Measurements from ENCODE around the gene CEP350. TPM values are rescaled to one million over a fixed set of nuclear protein-coding genes. Genes with fewer than 3 reads are reported as not detected.

The CEP350 gene
- total RNA-seq, 1 donor from 2014 or later = 48.7 TPM

GRCh38 chr1:180062452-180062971, 107.9 kb downstream of the CEP350 start:
- no peak for DNase-seq (ENCODE audit: low spot score, unreplicated experiment)
- H3K27me3 Mint-ChIP-seq = no peaks in the 10 kb centered on the region
- no peaks in the 10 kb centered on the region for H3K9me3 Mint-ChIP-seq (ENCODE audit: low read depth)
- H3K4me3 Mint-ChIP-seq (ENCODE audit: low read depth) = no peak overlapping the region
- peaks cover 18% of the 10 kb centered on the region for H3K36me3 Mint-ChIP-seq (ENCODE audit: insufficient read depth)
- no peak for TF ChIP-seq CTCF (IDR thresholded peaks at IDR 0.05; ENCODE audit: unreplicated experiment)
- no peaks in the 10 kb centered on the region for H3K4me1 Mint-ChIP-seq (ENCODE audit: low read depth)
- H3K27ac Mint-ChIP-seq = no peak overlapping the region

GRCh38 chr1:180065408-180065807, 110.8 kb downstream of the CEP350 start:
- Mint-ChIP-seq H3K27ac (no peak overlapping the region), H3K36me3 (ENCODE audit: insufficient read depth) (peaks cover 24% of the 10 kb centered on the region), H3K4me3 (ENCODE audit: low read depth) (no peak overlapping the region), H3K4me1 (ENCODE audit: low read depth) (no peaks in the 10 kb centered on the region), H3K27me3 (no peaks in the 10 kb centered on the region), H3K9me3 (ENCODE audit: low read depth) (no peaks in the 10 kb centered on the region)
- no peak for TF ChIP-seq CTCF (IDR thresholded peaks at IDR 0.05; ENCODE audit: unreplicated experiment)
- DNase-seq (ENCODE audit: low spot score, unreplicated experiment) = no peak

- DNase-seq (ENCODE audit: low spot score, unreplicated experiment) = no peak
- Mint-ChIP-seq H3K9me3 (ENCODE audit: low read depth) (no peaks in the 10 kb centered on the region), H3K27ac (no peak overlapping the region), H3K36me3 (ENCODE audit: insufficient read depth) (peaks cover 26% of the 10 kb centered on the region), H3K4me1 (ENCODE audit: low read depth) (no peaks in the 10 kb centered on the region), H3K4me3 (ENCODE audit: low read depth) (no peak overlapping the region), H3K27me3 (no peaks in the 10 kb centered on the region)
- no peak for TF ChIP-seq CTCF (IDR thresholded peaks at IDR 0.05; ENCODE audit: unreplicated experiment)
Measured at GRCh38 chr1:180066150-180066549, 111.5 kb downstream of the CEP350 start.

- no peak for TF ChIP-seq CTCF (IDR thresholded peaks at IDR 0.05; ENCODE audit: unreplicated experiment)
- Mint-ChIP-seq H3K36me3 (ENCODE audit: insufficient read depth) (peaks cover 21% of the 10 kb centered on the region), H3K4me3 (ENCODE audit: low read depth) (no peak overlapping the region), H3K4me1 (ENCODE audit: low read depth) (peaks cover 5% of the 10 kb centered on the region), H3K9me3 (ENCODE audit: low read depth) (no peaks in the 10 kb centered on the region), H3K27ac (no peak overlapping the region), H3K27me3 (no peaks in the 10 kb centered on the region)
- no peak for DNase-seq (ENCODE audit: low spot score, unreplicated experiment)
Measured at GRCh38 chr1:180070286-180070685, 115.7 kb downstream of the CEP350 start.

GRCh38 chr1:180071759-180072158, 117.1 kb downstream of the CEP350 start:
- Mint-ChIP-seq H3K27ac (no peak overlapping the region), H3K36me3 (ENCODE audit: insufficient read depth) (peaks cover 23% of the 10 kb centered on the region), H3K4me3 (ENCODE audit: low read depth) (no peak overlapping the region), H3K9me3 (ENCODE audit: low read depth) (no peaks in the 10 kb centered on the region), H3K4me1 (ENCODE audit: low read depth) (peaks cover 5% of the 10 kb centered on the region), H3K27me3 (no peaks in the 10 kb centered on the region)
- no peak for DNase-seq (ENCODE audit: low spot score, unreplicated experiment)
- TF ChIP-seq CTCF (IDR thresholded peaks at IDR 0.05; ENCODE audit: unreplicated experiment) = no peak

Measured in progenitor cell of endocrine pancreas (in vitro differentiated cells).